ENCODE results near the gene TRIM13.
"Not testable (repeated sequence)": the region's sequence is repeated elsewhere in the genome, so short reads cannot be mapped to it uniquely, and the experiment has no call there.

DNA sequence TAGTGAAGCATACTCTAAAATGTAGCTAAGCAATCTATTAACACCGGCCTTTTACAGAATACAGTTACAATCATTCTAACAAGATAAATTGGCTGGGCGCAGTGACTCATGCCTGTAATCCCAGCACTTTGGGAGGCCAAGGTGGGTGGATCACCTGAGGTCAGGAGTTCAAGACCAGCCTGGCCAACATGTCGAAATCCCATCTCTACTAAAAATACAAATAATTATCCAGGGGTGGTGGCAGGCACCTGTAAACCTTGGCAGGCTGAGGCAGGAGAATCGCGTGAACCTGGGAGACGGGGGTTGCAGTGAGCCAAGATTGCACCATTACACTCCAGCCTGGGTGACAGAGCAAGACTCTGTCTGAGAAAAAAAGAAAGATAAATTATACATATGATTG lies 6.2 kb upstream of the TRIM13 start:
- TF ChIP-seq, protein P1, sequence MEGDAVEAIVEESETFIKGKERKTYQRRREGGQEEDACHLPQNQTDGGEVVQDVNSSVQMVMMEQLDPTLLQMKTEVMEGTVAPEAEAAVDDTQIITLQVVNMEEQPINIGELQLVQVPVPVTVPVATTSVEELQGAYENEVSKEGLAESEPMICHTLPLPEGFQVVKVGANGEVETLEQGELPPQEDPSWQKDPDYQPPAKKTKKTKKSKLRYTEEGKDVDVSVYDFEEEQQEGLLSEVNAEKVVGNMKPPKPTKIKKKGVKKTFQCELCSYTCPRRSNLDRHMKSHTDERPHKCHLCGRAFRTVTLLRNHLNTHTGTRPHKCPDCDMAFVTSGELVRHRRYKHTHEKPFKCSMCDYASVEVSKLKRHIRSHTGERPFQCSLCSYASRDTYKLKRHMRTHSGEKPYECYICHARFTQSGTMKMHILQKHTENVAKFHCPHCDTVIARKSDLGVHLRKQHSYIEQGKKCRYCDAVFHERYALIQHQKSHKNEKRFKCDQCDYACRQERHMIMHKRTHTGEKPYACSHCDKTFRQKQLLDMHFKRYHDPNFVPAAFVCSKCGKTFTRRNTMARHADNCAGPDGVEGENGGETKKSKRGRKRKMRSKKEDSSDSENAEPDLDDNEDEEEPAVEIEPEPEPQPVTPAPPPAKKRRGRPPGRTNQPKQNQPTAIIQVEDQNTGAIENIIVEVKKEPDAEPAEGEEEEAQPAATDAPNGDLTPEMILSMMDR (IDR thresholded peaks at IDR 0.05): not testable (repeated sequence)
- TF ChIP-seq POLR2A, POLR2AphosphoS5 (IDR thresholded peaks at IDR 0.05): not testable (repeated sequence)
